GM21528 (cell line): ENCODE data around the gene HDGF.

ENCODE experiments used
- ATAC-seq: cut with Tn5 transposase; IDR thresholded peaks from one replicate; pipeline ENCODE4 v1.9.1; 2021; ENCODE audit warnings: mild to moderate bottlenecking, moderate library complexity; ENCODE audit not compliant: unreplicated experiment, low FRiP score

HDGF gene

GRCh38 chr1:156751451-156751756 lies at the start of gene HDGF:
Gene HDGF (minus strand): TSS chr1:156751675. CDS start chr1:156751429, 246 bp downstream.
- ATAC-seq, result peak; percentile 23

- ATAC-seq, result no peak
Observed at GRCh38 chr1:156797212-156797871, 45.9 kb upstream of the HDGF start.

- ATAC-seq, result no peak
Observed at GRCh38 chr1:156796340-156797097, 45.0 kb upstream of the HDGF start.

GRCh38 chr1:156795787-156796186 lies 44.3 kb upstream of the HDGF start:
- ATAC-seq, result no peak

GRCh38 chr1:156795374-156795733 lies 43.9 kb upstream of the HDGF start:
- no peak for ATAC-seq

GRCh38 chr1:156794506-156795373 lies 43.3 kb upstream of the HDGF start:
- ATAC-seq, result no peak

- no peak for ATAC-seq
Observed at GRCh38 chr1:156789621-156790318, 38.3 kb upstream of the HDGF start.

GRCh38 chr1:156788136-156788535 lies 36.7 kb upstream of the HDGF start:
- no peak for ATAC-seq

- no peak for ATAC-seq
Observed at GRCh38 chr1:156786640-156787039, 35.2 kb upstream of the HDGF start.

GRCh38 chr1:156785458-156785857 lies 34.0 kb upstream of the HDGF start:
- no peak for ATAC-seq

- no peak for ATAC-seq
Observed at GRCh38 chr1:156781585-156782186, 30.2 kb upstream of the HDGF start.

GRCh38 chr1:156777573-156777972 lies 26.1 kb upstream of the HDGF start:
- no peak for ATAC-seq

- no peak for ATAC-seq
Observed at GRCh38 chr1:156776942-156777341, 25.5 kb upstream of the HDGF start.

GRCh38 chr1:156775799-156776198 lies 24.3 kb upstream of the HDGF start:
- no peak for ATAC-seq

GRCh38 chr1:156773607-156774006 lies 22.1 kb upstream of the HDGF start:
- no peak for ATAC-seq

- no peak for ATAC-seq
Observed at GRCh38 chr1:156772728-156773497, 21.4 kb upstream of the HDGF start.

- ATAC-seq, result no peak
Observed at GRCh38 chr1:156772222-156772621, 20.7 kb upstream of the HDGF start.

GRCh38 chr1:156768610-156769295 lies 17.3 kb upstream of the HDGF start:
- ATAC-seq, result no peak
